IMR-90 (cell line): Measurements from ENCODE around the gene MAML3. TPM values are rescaled to one million over a fixed set of nuclear protein-coding genes. Genes with fewer than 3 reads are reported as not detected.

ENCODE experiments used
- ATAC-seq: fragments of 200-7000 bp; cut with Tn5 transposase; 2 replicates; pipeline ENCODE4 v1.9.1; 2020; ENCODE audit warnings: low read depth, mild to moderate bottlenecking, moderate library complexity
- BruUV-seq: library from RNA; stranded (reverse); fragments of 400-500 nt; replicated peaks from 2 replicates; lab custom pipeline; 2021; lab: Mats Ljungman, UMichigan
- CTCF ChIA-PET: fragments of 300-600 bp; formaldehyde crosslinking; extraction: SDS; loops from one replicate; lab custom pipeline; 2021; ENCODE audit warnings: antibody characterized with exemption; lab: Yijun Ruan, JAX
- POLR2A ChIA-PET: fragments of 300-600 bp; sonication (Branson Sonifier 250); formaldehyde crosslinking; loops from one replicate; lab custom pipeline; 2022; ENCODE audit warnings: antibody characterized with exemption; ENCODE audit not compliant: unreplicated experiment; lab: Charles Lee
- DNase-seq: peaks from one replicate; pipeline ENCODE4 v3.0.0; 2013
- H2AFZ ChIP-seq: replicated peaks from 2 replicates; pipeline ENCODE3; 2013; ENCODE audit warnings: low read length, mild to moderate bottlenecking; ENCODE audit not compliant: poor library complexity
- H2AK5ac ChIP-seq: 2 replicates; pipeline ENCODE4 v1.6.1; 2013; ENCODE audit warnings: low read depth, low read length, inconsistent platforms
- H2AK9ac ChIP-seq: replicated peaks from 2 replicates; pipeline ENCODE3; 2013; ENCODE audit warnings: mild to moderate bottlenecking, low read depth, low read length, moderate library complexity; ENCODE audit not compliant: poor library complexity
- H2BK120ac ChIP-seq: 2 replicates; pipeline ENCODE4 v1.6.1; 2013; ENCODE audit warnings: low read depth, low read length, inconsistent platforms
- H2BK15ac ChIP-seq: 3 replicates; pipeline ENCODE4 v1.6.1; 2013; ENCODE audit warnings: low read depth, low read length, inconsistent platforms
- H2BK20ac ChIP-seq: 2 replicates; pipeline ENCODE4 v1.6.1; 2013; ENCODE audit warnings: low read depth, mild to moderate bottlenecking, inconsistent platforms, low read length, moderate library complexity
- H2BK5ac ChIP-seq: 2 replicates; pipeline ENCODE4 v1.6.1; 2013; ENCODE audit warnings: mild to moderate bottlenecking, low read depth, low read length, inconsistent platforms; ENCODE audit not compliant: poor library complexity, severe bottlenecking
- H3K14ac ChIP-seq: replicated peaks from 2 replicates; pipeline ENCODE4 v1.6.1; 2013; ENCODE audit warnings: low read depth, low read length, inconsistent platforms
- H3K18ac ChIP-seq: 2 replicates; pipeline ENCODE4 v1.6.1; 2013; ENCODE audit warnings: low read depth, low read length, control low read depth
- H3K23ac ChIP-seq: 2 replicates; pipeline ENCODE4 v1.6.1; 2013; ENCODE audit warnings: low read depth, low read length, inconsistent platforms
- H3K27ac ChIP-seq: 2 replicates; pipeline ENCODE4 v1.5.1; 2013; ENCODE audit warnings: mild to moderate bottlenecking, control low read depth, low read length; ENCODE audit not compliant: insufficient read depth
- H3K27me3 ChIP-seq: 2 replicates; pipeline ENCODE4 v1.6.1; 2013; ENCODE audit warnings: low read length; ENCODE audit not compliant: control insufficient read depth, insufficient read depth
- H3K36me3 ChIP-seq: 2 replicates; pipeline ENCODE4 v1.6.1; 2013; ENCODE audit warnings: low read length, mixed read lengths; ENCODE audit not compliant: control insufficient read depth, insufficient read depth
- H3K4ac ChIP-seq: 2 replicates; pipeline ENCODE4 v1.6.1; 2013; ENCODE audit warnings: low read depth, low read length, inconsistent platforms
- H3K4me1 ChIP-seq: 2 replicates; pipeline ENCODE4 v1.6.1; 2013; ENCODE audit warnings: low read length, mixed read lengths; ENCODE audit not compliant: control insufficient read depth, insufficient read depth
- H3K4me2 ChIP-seq: 2 replicates; pipeline ENCODE4 v1.6.1; 2013; ENCODE audit warnings: low read depth, mild to moderate bottlenecking, control low read depth, low read length, moderate library complexity
- H3K4me3 ChIP-seq: 2 replicates; pipeline ENCODE4 v1.5.1; 2013; ENCODE audit warnings: low read depth, mild to moderate bottlenecking, control low read depth, low read length, moderate library complexity; ENCODE audit not compliant: insufficient read depth
- H3K56ac ChIP-seq: 2 replicates; pipeline ENCODE4 v1.6.1; 2013; ENCODE audit warnings: low read length, inconsistent platforms; ENCODE audit not compliant: insufficient read depth; ENCODE audit errors: extremely low read depth
- H3K79me1 ChIP-seq, 2 experiments: 2 replicates each; pipeline ENCODE4 v1.6.1; 2013; ENCODE audit warnings: low read length in 2 of 2, inconsistent platforms in 1 of 2, low read depth in 1 of 2
- H3K9ac ChIP-seq: 2 replicates; pipeline ENCODE4 v1.6.1; 2013; ENCODE audit warnings: low read depth, low read length, control low read depth
- H3K9me1 ChIP-seq: 2 replicates; pipeline ENCODE4 v1.6.1; 2013; ENCODE audit warnings: low read length, inconsistent platforms; ENCODE audit not compliant: insufficient read depth
- H3K9me3 ChIP-seq: 2 replicates; pipeline ENCODE4 v1.6.1; 2013; ENCODE audit warnings: low read length; ENCODE audit not compliant: control insufficient read depth, insufficient read depth
- H4K20me1 ChIP-seq: 2 replicates; pipeline ENCODE4 v1.6.1; 2013; ENCODE audit warnings: low read length, inconsistent platforms; ENCODE audit not compliant: insufficient read depth
- H4K5ac ChIP-seq: 2 replicates; pipeline ENCODE4 v1.6.1; 2013; ENCODE audit warnings: mild to moderate bottlenecking, low read depth, low read length, control low read depth
- H4K8ac ChIP-seq, 2 experiments: 2 replicates each; pipeline ENCODE4 v1.6.1; 2013; ENCODE audit warnings: low read depth in 2 of 2, low read length in 2 of 2, control low read depth in 1 of 2, inconsistent platforms in 1 of 2
- H4K91ac ChIP-seq: 2 replicates; pipeline ENCODE4 v1.6.1; 2013; ENCODE audit warnings: low read depth, low read length, inconsistent platforms; ENCODE audit not compliant: insufficient read depth
- BHLHE40 ChIP-seq: fragments of 150-350 bp; IDR thresholded peaks from 2 replicates; pipeline ENCODE4 v1.6.1; 2016; ENCODE audit warnings: mild to moderate bottlenecking, low read depth, low read length
- NFE2L2 ChIP-seq: fragments of 150-350 bp; IDR thresholded peaks from 2 replicates; pipeline ENCODE4 v1.6.1; 2016; ENCODE audit warnings: low read depth, mild to moderate bottlenecking, low read length
- POLR2A ChIP-seq: IDR thresholded peaks from 2 replicates; pipeline ENCODE4 v1.6.1; 2012; ENCODE audit warnings: mild to moderate bottlenecking, low read depth, low read length
- RFX5 ChIP-seq: IDR thresholded peaks from 2 replicates; pipeline ENCODE4 v1.8.0; 2012; ENCODE audit warnings: low read depth, mild to moderate bottlenecking, low read length, moderate library complexity
- WGBS, 2 experiments: methylation state at CpG; one replicate each; pipeline versions ENCODE4 v1.1.5 to v1.1.7; 2013; ENCODE audit warnings: missing lambda C conversion rate in 2 of 2; ENCODE audit not compliant: insufficient read length in 1 of 2; ENCODE audit errors: extremely low coverage in 2 of 2; 5-methylcytosine and 5-hydroxymethylcytosine counted together
- dilution Hi-C: fragments of 300-500 bp; cut with HindIII; formaldehyde crosslinking; loops from one replicate; pipeline ENCODE4 v1.14.3; 2018; ENCODE audit warnings: low sequenced_read_pairs; ENCODE audit not compliant: unreplicated experiment
- in situ Hi-C: fragments of 300-500 bp; cut with MboI; formaldehyde crosslinking; loops from 3 replicates; pipeline ENCODE4 v1.14.3; 2019; ENCODE audit warnings: low sequenced_read_pairs, inconsistent platforms, mixed read lengths
- intact Hi-C: fragments of 100-400 bp; cut with micrococcal nuclease; formaldehyde crosslinking; loops from 2 replicates; pipeline ENCODE4 v1.10.0; 2022
- polyA plus RNA-seq, 3 experiments: library from polyadenylated mRNA; depleted of rRNA; stranded (reverse); fragments of >200 nt; gene quantifications; 2 replicates each; pipeline ENCODE4 v1.2.3, GENCODE V29; 2012; ENCODE audit warnings: low replicate concordance in 1 of 3
- total RNA-seq: library from RNA; depleted of rRNA; stranded (reverse); fragments of >200 nt; gene quantifications from 2 replicates; pipeline ENCODE4 v1.2.3, GENCODE V29; 2012
- TF ChIP-seq, protein P1 (sequence below): fragments of 150-350 bp; IDR thresholded peaks from 2 replicates; pipeline ENCODE4 v1.6.1; 2017; ENCODE audit warnings: mild to moderate bottlenecking, antibody characterized with exemption, low read length, low read depth

MAML3 gene
- total and polyA plus RNA-seq, 2 of the 4 experiments (the other 2 are of a cell fraction) = 0.90 to 1.7 TPM

DNA sequence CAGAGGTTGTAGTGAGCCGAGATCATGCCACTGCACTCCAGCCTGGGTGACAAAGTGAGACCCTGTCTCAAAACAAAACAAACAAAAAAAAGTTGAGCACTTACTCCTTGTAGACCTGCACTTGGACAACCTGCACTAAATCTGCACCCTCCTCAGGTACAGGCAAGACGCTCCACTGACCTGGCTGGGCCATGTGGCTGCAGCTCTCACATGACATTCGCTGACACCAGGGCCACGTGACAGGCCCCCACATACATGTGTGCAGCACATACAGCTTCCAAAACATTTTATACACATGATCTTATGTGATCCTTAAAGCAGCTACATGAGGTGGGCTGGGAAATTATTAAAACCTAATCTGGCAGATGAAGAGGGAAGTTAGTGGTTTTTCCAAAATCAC, 425.8 kb downstream of the MAML3 start:
- in situ Hi-C loops = no loop called here
- H3K9me1 ChIP-seq = no peaks in the 10 kb centered on the region
- CTCF ChIA-PET = no interaction called here

More for the DNA sequence above, 425.8 kb downstream of the MAML3 start:
- Histone ChIP-seq H2AK9ac (no peak overlapping the region), H3K4ac (no peak overlapping the region), H4K5ac (no peak overlapping the region), H3K27me3 (no peaks in the 10 kb centered on the region), H3K9ac (no peak overlapping the region), H3K9me3 (no peaks in the 10 kb centered on the region), H3K56ac (no peak overlapping the region), H2BK15ac (no peak overlapping the region), H2BK120ac (no peak overlapping the region), H3K14ac (no peak overlapping the region), H4K8ac (no peak overlapping the region), H3K79me1 (no peaks in the 10 kb centered on the region), H4K20me1 (no peaks in the 10 kb centered on the region), H3K18ac (no peak overlapping the region), H3K36me3 (no peaks in the 10 kb centered on the region; the same call in 1 of the 2 replicates), H2BK5ac (no peak overlapping the region), H2BK20ac (no peak overlapping the region), H3K4me1 (no peaks in the 10 kb centered on the region; the same call in 1 of the 2 replicates), H4K91ac (no peak overlapping the region), H3K23ac (no peak overlapping the region), H3K4me2 (no peak overlapping the region), H3K4me3 (no peak overlapping the region), H2AFZ (no peak overlapping the region), H3K27ac (no peak overlapping the region), H2AK5ac (no peak overlapping the region)
- no peak for ATAC-seq
- DNase-seq = no peak
- BruUV-seq = no TSS peak
- POLR2A ChIA-PET = no interaction called here
- 100% methylated on average over 1 of the region's 4 CpGs; no CpG with 5 or more reads in 1 of the 2 experiments for WGBS, 2 experiments
- intact Hi-C loops (no loop called here), dilution Hi-C loops (no loop called here)
- TF ChIP-seq NFE2L2 (no peak), RFX5 (no peak), POLR2A (no peak), BHLHE40 (no peak)
- TF ChIP-seq, protein P1, sequence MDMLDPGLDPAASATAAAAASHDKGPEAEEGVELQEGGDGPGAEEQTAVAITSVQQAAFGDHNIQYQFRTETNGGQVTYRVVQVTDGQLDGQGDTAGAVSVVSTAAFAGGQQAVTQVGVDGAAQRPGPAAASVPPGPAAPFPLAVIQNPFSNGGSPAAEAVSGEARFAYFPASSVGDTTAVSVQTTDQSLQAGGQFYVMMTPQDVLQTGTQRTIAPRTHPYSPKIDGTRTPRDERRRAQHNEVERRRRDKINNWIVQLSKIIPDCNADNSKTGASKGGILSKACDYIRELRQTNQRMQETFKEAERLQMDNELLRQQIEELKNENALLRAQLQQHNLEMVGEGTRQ = no peak
